Left lobe of liver (tissue), 2 donors: ENCODE data around the gene RBM6. TPM values are rescaled to one million over a fixed set of nuclear protein-coding genes. Genes with fewer than 3 reads are reported as not detected.
"Not testable (repeated sequence)": the region's sequence is repeated elsewhere in the genome, so short reads cannot be mapped to it uniquely, and the experiment has no call there.

Experiments used
- ATAC-seq: fragments of 200-7000 bp; cut with Tn5 transposase; one replicate; pipeline ENCODE4 v1.9.1; 2020; ENCODE audit warnings: mild to moderate bottlenecking, moderate library complexity
- DNase-seq: peaks from one replicate; pipeline ENCODE4 v3.0.0-alpha.2; 2020; ENCODE audit warnings: low spot score
- total RNA-seq: library from RNA; stranded (reverse); gene quantifications from one replicate; pipeline ENCODE4 v1.2.1, GENCODE V29; 2021
- donor health status: DM: no; HTN: no; CAD: no; lungs with moderate emphysema.
- donor health status: DM: no; HTN: yes; CAD: no.

The RBM6 gene
- total RNA-seq, 1 donor from 2014 or later: 45.7 TPM

GRCh38 chr3:50078622-50079021 is 138.7 kb downstream of the RBM6 start:
- ATAC-seq (no peak), DNase-seq (no peak)

- not testable (repeated sequence) for ATAC-seq, DNase-seq
Measured at GRCh38 chr3:50084951-50085350, 145.0 kb downstream of the RBM6 start.

GRCh38 chr3:50088725-50089608 is 149.0 kb downstream of the RBM6 start, which contains the start of gene RBM5:
Gene RBM5, plus strand, starts transcription at chr3:50088919. Its CDS starts 1,516 bp downstream, at chr3:50090435.
- ATAC-seq (peak; percentile 99), DNase-seq (peak; percentile 91)

- ATAC-seq: peak; percentile 25
- DNase-seq: no peak
Measured at GRCh38 chr3:50089609-50089945, 149.6 kb downstream of the RBM6 start.

GRCh38 chr3:50090984-50091383 is 151.0 kb downstream of the RBM6 start:
- DNase-seq (no peak), ATAC-seq (no peak)

GRCh38 chr3:50095352-50095998 is 155.5 kb downstream of the RBM6 start:
- ATAC-seq (peak; percentile 67), DNase-seq (no peak)

- DNase-seq: no peak
- no peak for ATAC-seq
Measured at GRCh38 chr3:50100386-50100785, 160.4 kb downstream of the RBM6 start.

GRCh38 chr3:50100956-50101845 is 161.3 kb downstream of the RBM6 start:
- no peak for DNase-seq
- ATAC-seq: no peak

- ATAC-seq: no peak
- no peak for DNase-seq
Measured at GRCh38 chr3:50102558-50102957, 162.6 kb downstream of the RBM6 start.

GRCh38 chr3:50111757-50112156 is 171.8 kb downstream of the RBM6 start:
- no peak for ATAC-seq
- no peak for DNase-seq

- ATAC-seq (peak; percentile 38), DNase-seq (no peak)
Measured at GRCh38 chr3:50112462-50112861, 172.5 kb downstream of the RBM6 start.

- no peak for DNase-seq
- ATAC-seq: no peak
Measured at GRCh38 chr3:50117120-50117519, 177.2 kb downstream of the RBM6 start.

GRCh38 chr3:50118237-50118636 is 178.3 kb downstream of the RBM6 start:
- no peak for DNase-seq

GRCh38 chr3:50119786-50120185 is 179.8 kb downstream of the RBM6 start:
- no peak for DNase-seq
- ATAC-seq: no peak

More at GRCh38 chr3:50118237-50118636, 178.3 kb downstream of the RBM6 start:
- no peak for ATAC-seq

- DNase-seq: no peak
- ATAC-seq: peak; percentile 3
Measured at GRCh38 chr3:50120364-50121071, 180.6 kb downstream of the RBM6 start.

- ATAC-seq (peak; percentile 86), DNase-seq (peak; percentile 73)
Measured at GRCh38 chr3:50121072-50122032, 181.4 kb downstream of the RBM6 start.

GRCh38 chr3:50122071-50122470 is 182.1 kb downstream of the RBM6 start:
- ATAC-seq (no peak), DNase-seq (no peak)

GRCh38 chr3:50122661-50123391 is 182.9 kb downstream of the RBM6 start:
- no peak for DNase-seq
- ATAC-seq: no peak
